SU-DHL-6 (cell line): ENCODE results near the gene STX7.

Source experiments
- H2AFZ ChIP-seq: fragments of 200-600 bp; sonication (generic); 2 replicates; pipeline ENCODE4 v1.6.1; 2014; ENCODE audit warnings: low read depth, mild to moderate bottlenecking, moderate library complexity, mixed read lengths, antibody characterized with exemption, low read length; ENCODE audit not compliant: severe bottlenecking
- H3F3A ChIP-seq: fragments of 200-600 bp; shearing (Covaris generic); 2 replicates; pipeline ENCODE4 v1.6.0; 2016; ENCODE audit warnings: antibody characterized with exemption, mild to moderate bottlenecking; ENCODE audit not compliant: insufficient read depth
- H3K27ac ChIP-seq: fragments of 200-600 bp; sonication (generic); 2 replicates; pipeline ENCODE4 v1.5.1; 2016; ENCODE audit warnings: low read depth, mild to moderate bottlenecking, low read length, moderate library complexity, mixed read lengths
- H3K27me3 ChIP-seq: fragments of 200-600 bp; sonication (generic), shearing (Covaris generic); 2 replicates; pipeline ENCODE4 v1.6.0; 2014; ENCODE audit warnings: mild to moderate bottlenecking, low read length
- H3K36me3 ChIP-seq: fragments of 200-600 bp; sonication (generic); 2 replicates; pipeline ENCODE4 v1.6.1; 2014; ENCODE audit warnings: mild to moderate bottlenecking, low read length, mixed read lengths
- H3K4me2 ChIP-seq: fragments of 300-600, 200-600 bp; shearing (Covaris generic), sonication (generic); 2 replicates; pipeline ENCODE4 v1.6.0; 2014; ENCODE audit warnings: low read length, low read depth, mild to moderate bottlenecking; ENCODE audit not compliant: poor library complexity, severe bottlenecking
- H3K4me3 ChIP-seq: fragments of 200-600 bp; sonication (generic); 2 replicates; pipeline ENCODE4 v1.5.1; 2014; ENCODE audit warnings: antibody characterized with exemption, low read length, mild to moderate bottlenecking, mixed read lengths; ENCODE audit not compliant: insufficient read depth, poor library complexity, severe bottlenecking
- H3K79me2 ChIP-seq: fragments of 200-600 bp; sonication (generic); 2 replicates; pipeline ENCODE4 v1.6.1; 2014; ENCODE audit warnings: mild to moderate bottlenecking, low read length, moderate library complexity; ENCODE audit not compliant: insufficient read depth
- H3K9ac ChIP-seq: fragments of 200-600 bp; sonication (generic); 2 replicates; pipeline ENCODE4 v1.7.0; 2014; ENCODE audit warnings: mild to moderate bottlenecking, low read length
- H3K9me2 ChIP-seq: fragments of 200-600 bp; sonication (generic); replicated peaks from 2 replicates; pipeline ENCODE4 v1.6.1; 2014; ENCODE audit warnings: low read length; ENCODE audit not compliant: insufficient read depth
- H3K9me3 ChIP-seq: fragments of 200-600 bp; sonication (generic); 2 replicates; pipeline ENCODE4 v1.6.1; 2014; ENCODE audit warnings: low read length, mixed read lengths; ENCODE audit not compliant: insufficient read depth
- H4K20me1 ChIP-seq: fragments of 200-600 bp; sonication (generic); 2 replicates; pipeline ENCODE4 v1.6.1; 2014; ENCODE audit warnings: low read depth, mild to moderate bottlenecking, antibody characterized with exemption, low read length, moderate library complexity, mixed read lengths
- CTCF ChIP-seq: fragments of 200-600 bp; sonication (generic); IDR thresholded peaks from one replicate; pipeline ENCODE4 v1.5.1; 2017; ENCODE audit warnings: antibody characterized with exemption, mild to moderate bottlenecking, low read length, moderate library complexity; ENCODE audit not compliant: insufficient read depth, poor library complexity, severe bottlenecking
- EZH2phosphoT487 ChIP-seq: fragments of 200-600 bp; sonication (generic), shearing (Covaris generic); conservative IDR thresholded peaks from 2 replicates; pipeline ENCODE4 v1.6.1; 2018; ENCODE audit warnings: mild to moderate bottlenecking, antibody characterized with exemption, low read length, moderate library complexity, mixed read lengths

STX7 gene

GRCh38 chr6:132414322-132414721, 98.6 kb downstream of the STX7 start:
- Histone ChIP-seq H3K27ac (no peak overlapping the region), H3K9ac (no peak overlapping the region), H3K79me2 (no peaks in the 10 kb centered on the region), H3K36me3 (no peaks in the 10 kb centered on the region), H3K9me3 (peaks cover 6% of the 10 kb centered on the region; the same call in 1 of the 2 replicates), H3K27me3 (no peaks in the 10 kb centered on the region), H3K4me2 (no peak overlapping the region), H4K20me1 (no peaks in the 10 kb centered on the region), H3K4me3 (no peak overlapping the region), H3K9me2 (no peaks in the 10 kb centered on the region), H2AFZ (no peak overlapping the region), H3F3A (no peaks in the 10 kb centered on the region)
- no peak for TF ChIP-seq CTCF
- TF ChIP-seq EZH2phosphoT487: no peak

- Histone ChIP-seq H3K9ac (no peak overlapping the region), H3K79me2 (no peaks in the 10 kb centered on the region), H3K27me3 (no peaks in the 10 kb centered on the region), H3F3A (no peaks in the 10 kb centered on the region), H3K4me3 (no peak overlapping the region), H3K9me2 (no peaks in the 10 kb centered on the region), H2AFZ (no peak overlapping the region), H3K4me2 (no peak overlapping the region), H3K36me3 (no peaks in the 10 kb centered on the region), H3K9me3 (peaks cover 6% of the 10 kb centered on the region; the same call in 1 of the 2 replicates), H3K27ac (no peak overlapping the region), H4K20me1 (no peaks in the 10 kb centered on the region)
- TF ChIP-seq CTCF (no peak), EZH2phosphoT487 (no peak)
Observed at GRCh38 chr6:132413499-132413802, 99.5 kb downstream of the STX7 start.

GRCh38 chr6:132412656-132413498, 100.0 kb downstream of the STX7 start:
- no peak overlapping the region for H2AFZ ChIP-seq
- no peak overlapping the region for H3K27ac ChIP-seq
- no peak overlapping the region for H3K4me2 ChIP-seq
- H3K9me2 ChIP-seq: no peaks in the 10 kb centered on the region
- no peaks in the 10 kb centered on the region for H3K27me3 ChIP-seq
- TF ChIP-seq EZH2phosphoT487: no peak
- TF ChIP-seq CTCF: no peak
- H3K9ac ChIP-seq: no peak overlapping the region
- H3K79me2 ChIP-seq: no peaks in the 10 kb centered on the region
- H3K9me3 ChIP-seq: peaks cover 6% of the 10 kb centered on the region; the same call in 1 of the 2 replicates
- no peaks in the 10 kb centered on the region for H3K36me3 ChIP-seq
- H3F3A ChIP-seq: no peaks in the 10 kb centered on the region
- H4K20me1 ChIP-seq: no peaks in the 10 kb centered on the region
- no peak overlapping the region for H3K4me3 ChIP-seq
